ENCODE results near the gene BRINP1.

DNA sequence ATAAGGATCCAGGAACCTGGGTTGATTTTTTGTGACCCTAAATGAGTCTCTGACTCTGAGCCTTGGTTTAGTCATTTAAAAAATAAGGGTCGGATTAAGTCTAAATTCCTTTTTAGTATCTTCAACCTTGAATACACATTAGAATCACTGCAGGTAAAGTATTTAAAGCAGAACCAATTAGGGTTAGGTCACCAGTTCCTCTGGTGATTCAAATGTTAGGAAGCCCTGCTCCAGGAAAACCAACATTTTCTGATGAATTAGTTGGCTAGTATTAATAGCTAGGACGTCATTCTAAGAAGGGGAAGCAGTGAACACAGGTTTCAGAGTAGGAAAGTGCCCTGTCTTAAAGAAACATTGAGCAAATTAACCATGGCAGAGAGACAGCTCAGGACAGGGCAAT, 31.4 kb upstream of the BRINP1 start:
- TF ChIP-seq, protein P1, sequence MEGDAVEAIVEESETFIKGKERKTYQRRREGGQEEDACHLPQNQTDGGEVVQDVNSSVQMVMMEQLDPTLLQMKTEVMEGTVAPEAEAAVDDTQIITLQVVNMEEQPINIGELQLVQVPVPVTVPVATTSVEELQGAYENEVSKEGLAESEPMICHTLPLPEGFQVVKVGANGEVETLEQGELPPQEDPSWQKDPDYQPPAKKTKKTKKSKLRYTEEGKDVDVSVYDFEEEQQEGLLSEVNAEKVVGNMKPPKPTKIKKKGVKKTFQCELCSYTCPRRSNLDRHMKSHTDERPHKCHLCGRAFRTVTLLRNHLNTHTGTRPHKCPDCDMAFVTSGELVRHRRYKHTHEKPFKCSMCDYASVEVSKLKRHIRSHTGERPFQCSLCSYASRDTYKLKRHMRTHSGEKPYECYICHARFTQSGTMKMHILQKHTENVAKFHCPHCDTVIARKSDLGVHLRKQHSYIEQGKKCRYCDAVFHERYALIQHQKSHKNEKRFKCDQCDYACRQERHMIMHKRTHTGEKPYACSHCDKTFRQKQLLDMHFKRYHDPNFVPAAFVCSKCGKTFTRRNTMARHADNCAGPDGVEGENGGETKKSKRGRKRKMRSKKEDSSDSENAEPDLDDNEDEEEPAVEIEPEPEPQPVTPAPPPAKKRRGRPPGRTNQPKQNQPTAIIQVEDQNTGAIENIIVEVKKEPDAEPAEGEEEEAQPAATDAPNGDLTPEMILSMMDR (IDR thresholded peaks at IDR 0.05), result no peak
- no peak for TF ChIP-seq POLR2AphosphoS5 (IDR thresholded peaks at IDR 0.05)

All from suprapubic skin (tissue), 3 donors.